GM23338 (cell line): Measurements from ENCODE around the gene RORB. TPM values are rescaled to one million over a fixed set of nuclear protein-coding genes. Genes with fewer than 3 reads are reported as not detected.

ENCODE experiments used
- ATAC-seq: fragments of 200-7000 bp; cut with Tn5 transposase; 3 replicates; pipeline ENCODE4 v1.9.1; 2020
- DNase-seq: peaks from one replicate; pipeline ENCODE4 v3.0.0-alpha.2; 2015; ENCODE audit warnings: low spot score
- H2AFZ ChIP-seq: fragments of 200-600 bp; sonication (generic); 2 replicates; pipeline ENCODE4 v1.8.0; 2016; ENCODE audit warnings: antibody characterized with exemption, mild to moderate bottlenecking, moderate library complexity
- H3F3A ChIP-seq: fragments of 200-600 bp; sonication (generic); replicated peaks from 2 replicates; pipeline ENCODE4 v1.8.0; 2017; ENCODE audit warnings: antibody characterized with exemption, mixed run types, low read depth
- H3K27ac ChIP-seq: fragments of 200-600 bp; sonication (generic); 2 replicates; pipeline ENCODE4 v1.6.1; 2016; ENCODE audit warnings: low read depth
- H3K27me3 ChIP-seq: fragments of 200-600 bp; sonication (generic); 2 replicates; pipeline ENCODE4 v1.8.0; 2016; ENCODE audit warnings: mild to moderate bottlenecking, mixed run types, moderate library complexity; ENCODE audit not compliant: insufficient read depth
- H3K36me3 ChIP-seq: fragments of 200-600 bp; sonication (generic); 2 replicates; pipeline ENCODE4 v1.8.0; 2016; ENCODE audit warnings: mild to moderate bottlenecking; ENCODE audit not compliant: insufficient read depth
- H3K4me1 ChIP-seq: fragments of 200-600 bp; sonication (generic); 2 replicates; pipeline ENCODE4 v1.8.0; 2016; ENCODE audit warnings: mild to moderate bottlenecking, moderate library complexity; ENCODE audit not compliant: insufficient read depth
- H3K4me2 ChIP-seq: fragments of 200-600 bp; sonication (generic); 2 replicates; pipeline ENCODE4 v1.7.1; 2017; ENCODE audit warnings: mixed run types
- H3K4me3 ChIP-seq: fragments of 200-600 bp; sonication (generic); 2 replicates; pipeline ENCODE4 v1.6.1; 2016; ENCODE audit warnings: mixed run types
- H3K79me2 ChIP-seq: fragments of 200-600 bp; sonication (generic); replicated peaks from 2 replicates; pipeline ENCODE4 v1.8.0; 2017; ENCODE audit warnings: mild to moderate bottlenecking; ENCODE audit not compliant: insufficient read depth
- H3K9me2 ChIP-seq: fragments of 200-600 bp; sonication (generic); 2 replicates; pipeline ENCODE4 v1.8.0; 2017; ENCODE audit not compliant: insufficient read depth
- H4K20me1 ChIP-seq: fragments of 200-600 bp; sonication (generic); replicated peaks from 2 replicates; pipeline ENCODE4 v1.8.0; 2017; ENCODE audit warnings: mild to moderate bottlenecking; ENCODE audit not compliant: insufficient read depth
- H3K27ac Mint-ChIP-seq: 2 replicates; pipeline ENCODE4 v1.8.0; 2020; ENCODE audit warnings: inconsistent platforms, mild to moderate bottlenecking, moderate library complexity, mixed read lengths
- H3K27me3 Mint-ChIP-seq: 3 replicates; pipeline ENCODE4 v1.8.0; 2022; ENCODE audit warnings: low read depth, mild to moderate bottlenecking, moderate library complexity, mixed read lengths, inconsistent platforms; ENCODE audit not compliant: insufficient read depth, poor library complexity
- H3K36me3 Mint-ChIP-seq: 3 replicates; pipeline ENCODE4 v1.8.0; 2021; ENCODE audit warnings: low read depth, mild to moderate bottlenecking, inconsistent platforms, moderate library complexity, mixed read lengths
- H3K4me1 Mint-ChIP-seq: 3 replicates; pipeline ENCODE4 v1.8.0; 2020; ENCODE audit warnings: mild to moderate bottlenecking, inconsistent platforms, mixed read lengths
- H3K4me3 Mint-ChIP-seq: 3 replicates; pipeline ENCODE4 v1.8.0; 2021; ENCODE audit warnings: moderate library complexity, mild to moderate bottlenecking, inconsistent platforms, mixed read lengths
- H3K9me3 Mint-ChIP-seq: 3 replicates; pipeline ENCODE4 v1.8.0; 2020; ENCODE audit warnings: moderate library complexity, mild to moderate bottlenecking, inconsistent platforms, mixed read lengths
- CREB1 ChIP-seq: fragments of 250-450 bp; sonication (Bioruptor Pico); IDR thresholded peaks from 2 replicates; pipeline ENCODE4 v1.5.0; 2020; ENCODE audit warnings: low read depth, mild to moderate bottlenecking, moderate library complexity
- CTCF ChIP-seq, 2 experiments: fragments of 200-600 bp in 1 of 2; sonication (generic) in 1 of 2; conservative IDR thresholded peaks; 2 replicates each; pipeline versions ENCODE4 v1.5.1 to v1.6.1; 2016 to 2017; ENCODE audit warnings: antibody characterized with exemption in 2 of 2, low read depth in 2 of 2, mild to moderate bottlenecking in 2 of 2, moderate library complexity in 1 of 2
- ETS1 ChIP-seq: IDR thresholded peaks from 2 replicates; pipeline ENCODE4 v1.6.1; 2016; ENCODE audit warnings: antibody characterized with exemption
- EZH2 ChIP-seq: fragments of 200-600 bp; sonication (generic); IDR thresholded peaks from one replicate; pipeline ENCODE4 v1.8.0; 2017; ENCODE audit warnings: antibody characterized with exemption, mild to moderate bottlenecking, low read depth; ENCODE audit not compliant: unreplicated experiment
- EZH2phosphoT487 ChIP-seq: fragments of 200-600 bp; sonication (generic); IDR thresholded peaks from one replicate; pipeline ENCODE4 v1.8.1; 2018; ENCODE audit warnings: antibody characterized with exemption; ENCODE audit not compliant: unreplicated experiment
- JUNB ChIP-seq: IDR thresholded peaks from one replicate; pipeline ENCODE4 v1.6.1; 2016; ENCODE audit warnings: antibody characterized with exemption; ENCODE audit not compliant: unreplicated experiment
- NANOG ChIP-seq: IDR thresholded peaks from 2 replicates; pipeline ENCODE4 v1.6.1; 2016; ENCODE audit warnings: antibody characterized with exemption, borderline replicate concordance
- POLR2AphosphoS5 ChIP-seq: IDR thresholded peaks from 2 replicates; pipeline ENCODE4 v1.6.1; 2016; ENCODE audit warnings: antibody characterized with exemption, low read depth
- REST ChIP-seq: IDR thresholded peaks from one replicate; pipeline ENCODE4 v1.6.1; 2018; ENCODE audit warnings: antibody characterized with exemption; ENCODE audit not compliant: unreplicated experiment
- STAT1 ChIP-seq: IDR thresholded peaks from one replicate; pipeline ENCODE4 v1.6.1; 2016; ENCODE audit warnings: antibody characterized with exemption; ENCODE audit not compliant: unreplicated experiment
- ZNF114 ChIP-seq: fragments of 250-450 bp; sonication (Bioruptor Pico); IDR thresholded peaks from 2 replicates; pipeline ENCODE4 v1.5.0; 2020; ENCODE audit warnings: mild to moderate bottlenecking, moderate library complexity
- ZNF331 ChIP-seq: fragments of 250-450 bp; sonication (Bioruptor Pico); IDR thresholded peaks from 2 replicates; pipeline ENCODE4 v1.5.0; 2020; ENCODE audit warnings: low read depth, mild to moderate bottlenecking, moderate library complexity
- ZNF462 ChIP-seq: fragments of 250-450 bp; sonication (Bioruptor Pico); IDR thresholded peaks from 2 replicates; pipeline ENCODE4 v1.5.0; 2020; ENCODE audit warnings: mild to moderate bottlenecking, moderate library complexity
- polyA plus RNA-seq: library from polyadenylated mRNA; unstranded; fragments of >200 nt; fragmentation: Nextera tagmentation; extraction: Ambion mirVana; gene quantifications from 2 replicates; pipeline ENCODE4 v1.2.1, GENCODE V29; 2016
- total RNA-seq: library from RNA; depleted of rRNA; stranded (reverse); fragments of >200 nt; shearing (Covaris generic); gene quantifications from 2 replicates; pipeline ENCODE4 v1.2.3, GENCODE V29; 2014

RORB gene
- total and polyA plus RNA-seq, 2 experiments from 2014 or later = 1.2 to 4.5 TPM

- Mint-ChIP-seq H3K27ac (no peak overlapping the region), H3K4me1 (peaks cover 5% of the 10 kb centered on the region; the same call in 2 of the 3 replicates), H3K36me3 (no peaks in the 10 kb centered on the region), H3K27me3 (no peaks in the 10 kb centered on the region), H3K9me3 (no peaks in the 10 kb centered on the region), H3K4me3 (no peak overlapping the region)
- Histone ChIP-seq H3F3A (no peaks in the 10 kb centered on the region), H3K9me2 (no peaks in the 10 kb centered on the region), H3K4me1 (no peaks in the 10 kb centered on the region), H4K20me1 (no peaks in the 10 kb centered on the region), H2AFZ (no peak overlapping the region), H3K27ac (no peak overlapping the region), H3K4me3 (no peak overlapping the region), H3K27me3 (no peaks in the 10 kb centered on the region), H3K4me2 (no peak overlapping the region), H3K36me3 (no peaks in the 10 kb centered on the region), H3K79me2 (no peaks in the 10 kb centered on the region)
- DNase-seq = no peak
- TF ChIP-seq STAT1 = no peak
- TF ChIP-seq CTCF (conservative IDR thresholded peaks at IDR 0.05; ENCODE audit: low read depth in 2 of 2) = no peak
- TF ChIP-seq JUNB = no peak
- no peak for TF ChIP-seq ZNF331
- no peak for TF ChIP-seq NANOG
- no peak for TF ChIP-seq POLR2AphosphoS5
- no peak for TF ChIP-seq ZNF462 (CRISPR knock-in tag)
- TF ChIP-seq CREB1 (CRISPR knock-in tag) = no peak
- no peak for TF ChIP-seq ETS1
- TF ChIP-seq EZH2phosphoT487 = no peak
- no peak for TF ChIP-seq ZNF114 (CRISPR knock-in tag)
- TF ChIP-seq EZH2 = no peak
- no peak for TF ChIP-seq REST
- no peak for ATAC-seq
Observed at GRCh38 chr9:74742191-74742790, 245.2 kb downstream of the RORB start.
